ENCODE results near the gene ANKRD11. TPM values are rescaled to one million over a fixed set of nuclear protein-coding genes. Genes with fewer than 3 reads are reported as not detected.
"Not testable (repeated sequence)": the region's sequence is repeated elsewhere in the genome, so short reads cannot be mapped to it uniquely, and the experiment has no call there.

ANKRD11 gene
- polyA plus RNA-seq, 3 donors = 3.2 to 62.4 (median 5.4) TPM

DNA sequence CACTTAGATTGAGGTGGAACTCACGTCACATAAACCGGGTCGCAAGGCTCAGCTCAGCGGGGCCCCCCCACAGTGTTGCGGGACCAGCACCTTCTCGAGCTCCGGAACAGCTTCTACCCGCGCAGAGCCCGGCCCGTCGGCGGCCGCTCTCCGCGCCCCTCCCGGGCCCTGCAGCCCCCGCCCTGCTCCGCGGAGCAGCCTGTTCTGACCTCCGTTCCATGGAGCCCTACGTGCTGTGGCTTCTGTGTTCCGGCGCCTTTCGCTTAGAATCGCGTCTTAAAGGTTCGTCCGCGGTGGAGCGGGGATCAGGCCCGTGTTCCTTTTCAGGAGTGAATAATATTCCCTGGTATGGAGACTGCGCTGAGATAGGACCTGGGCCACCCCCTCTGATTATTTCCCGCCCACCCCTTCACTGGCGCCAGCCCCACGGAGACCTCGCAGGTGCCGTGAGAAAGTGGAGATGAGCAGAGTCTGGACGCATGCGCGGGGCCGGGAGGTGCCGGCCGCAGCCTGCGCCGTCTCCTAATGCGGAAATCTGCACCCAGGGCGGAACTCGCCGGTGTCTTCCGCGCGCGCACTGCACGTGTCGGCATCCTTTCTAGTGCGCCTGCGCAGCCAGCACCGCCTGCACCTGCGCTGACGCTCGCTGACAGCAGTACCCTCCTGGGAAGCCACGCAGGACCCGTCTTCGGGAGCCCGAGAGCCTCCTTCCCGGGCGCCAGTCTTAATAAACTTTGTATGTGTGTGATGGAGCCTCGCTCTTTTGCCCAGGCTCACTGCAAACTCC is 242.0 kb downstream of the ANKRD11 start:
- no peaks in the 10 kb centered on the region for H4K20me1 ChIP-seq (ENCODE audit: insufficient read depth, low read length)
- DNase-seq = no peak
- H3K9me3 Mint-ChIP-seq = peaks cover 9 to 34% (median 24%) of the 10 kb centered on the region in 7 donors
- no peaks in the 10 kb centered on the region for H3K79me2 ChIP-seq (ENCODE audit: insufficient read depth, low read length)
- H3K4me2 ChIP-seq (replicated peaks; ENCODE audit: extremely low read depth, low read length, poor library complexity, severe bottlenecking) = peak overlapping the region; percentile 82
- no peaks in the 10 kb centered on the region for H3K36me3 ChIP-seq (replicated peaks in 1 of 2; ENCODE audit: control insufficient read depth in 1 of 2, insufficient read depth in 2 of 2, low read length in 2 of 2)
- H3K27ac Mint-ChIP-seq = peak overlapping the region in 2 of 7 donors; percentile 13 to 58
- TF ChIP-seq CTCF (IDR thresholded peaks at IDR 0.05) = no peak
- peaks cover 7 to 18% of the 10 kb centered on the region in 2 donors for H3K4me1 ChIP-seq (ENCODE audit: control insufficient read depth in 1 of 2, insufficient read depth in 2 of 2, low read length in 2 of 2)
- H3K9me3 ChIP-seq (replicated peaks in 1 of 2; ENCODE audit: control insufficient read depth in 1 of 2, insufficient read depth in 1 of 2, low read length in 2 of 2) = peaks cover 18 to 24% of the 10 kb centered on the region in 2 donors
- H3K27ac ChIP-seq (ENCODE audit: low read depth in 1 of 2, low read length in 2 of 2) = no peak overlapping the region
- peaks cover 7% of the 10 kb centered on the region for H3K4me1 Mint-ChIP-seq
- peak overlapping the region; percentile 72 to 76 for H3K4me3 Mint-ChIP-seq
- intact Hi-C loops (cut with micrococcal nuclease) = no loop called here
- 55% methylated on average over 50 of the region's 69 CpGs for WGBS (ENCODE audit: insufficient coverage)
- peak overlapping the region in 2 of 3 experiments; percentile 30 to 68 for H3K4me3 ChIP-seq (replicated peaks in 1 of 3; ENCODE audit: low read depth in 2 of 3, low read length in 3 of 3)
- H2AFZ ChIP-seq (ENCODE audit: insufficient read depth, low read depth, low read length, poor library complexity, severe bottlenecking) = peak overlapping the region; percentile 29
- H3K9ac ChIP-seq (ENCODE audit: insufficient read depth, low read length, poor library complexity, severe bottlenecking) = no peak overlapping the region
- H3K27me3 ChIP-seq (ENCODE audit: control insufficient read depth in 2 of 2, insufficient read depth in 2 of 2, low read length in 2 of 2) = peaks cover 0 to 20% of the 10 kb centered on the region in 2 donors
- peaks cover 31 to 38% (median 36%) of the 10 kb centered on the region in 3 donors for H3K27me3 Mint-ChIP-seq (ENCODE audit: low read depth in 3 of 3)
- H3K36me3 Mint-ChIP-seq = no peaks in the 10 kb centered on the region

- WGBS (ENCODE audit: insufficient coverage) = 2% methylated on average over 43 of the region's 45 CpGs
- Histone ChIP-seq H3K4me3 (replicated peaks in 1 of 3; ENCODE audit: low read depth in 2 of 3, low read length in 3 of 3) (peak overlapping the region in 2 of 3 experiments; percentile 30 to 68), H3K27me3 (ENCODE audit: control insufficient read depth in 2 of 2, insufficient read depth in 2 of 2, low read length in 2 of 2) (peaks cover 0 to 20% of the 10 kb centered on the region in 2 donors), H2AFZ (ENCODE audit: insufficient read depth, low read depth, low read length, poor library complexity, severe bottlenecking) (peak overlapping the region; percentile 29), H3K4me2 (replicated peaks; ENCODE audit: extremely low read depth, low read length, poor library complexity, severe bottlenecking) (peak overlapping the region; percentile 82), H3K9me3 (replicated peaks in 1 of 2; ENCODE audit: control insufficient read depth in 1 of 2, insufficient read depth in 1 of 2, low read length in 2 of 2) (peaks cover 18 to 24% of the 10 kb centered on the region in 2 donors), H3K4me1 (ENCODE audit: control insufficient read depth in 1 of 2, insufficient read depth in 2 of 2, low read length in 2 of 2) (peaks cover 7 to 18% of the 10 kb centered on the region in 2 donors)
- DNase-seq = peak in 1 of 3 donors; percentile 25
- H3K27ac Mint-ChIP-seq = peak overlapping the region in 1 of 7 donors; percentile 58
- H3K9me3 Mint-ChIP-seq = peaks cover 9 to 34% (median 24%) of the 10 kb centered on the region in 7 donors
- peak overlapping the region; percentile 72 to 83 for H3K4me3 Mint-ChIP-seq
- not testable (repeated sequence) for H3K36me3 Mint-ChIP-seq; H3K4me1 Mint-ChIP-seq; H4K20me1 ChIP-seq (ENCODE audit: insufficient read depth, low read length); H3K27ac ChIP-seq (ENCODE audit: low read depth in 1 of 2, low read length in 2 of 2); H3K79me2 ChIP-seq (ENCODE audit: insufficient read depth, low read length); H3K9ac ChIP-seq (ENCODE audit: insufficient read depth, low read length, poor library complexity, severe bottlenecking); H3K36me3 ChIP-seq (replicated peaks in 1 of 2; ENCODE audit: control insufficient read depth in 1 of 2, insufficient read depth in 2 of 2, low read length in 2 of 2)
- H3K27me3 Mint-ChIP-seq (ENCODE audit: low read depth in 3 of 3) = peaks cover 27 to 39% (median 38%) of the 10 kb centered on the region in 3 donors
- intact Hi-C loops (cut with micrococcal nuclease) = loop anchor here in 1 of 2 donors (2.0 kb wide), 1 partner anchor 55 kb away; no protein-coding TSS in a partner anchor
Measured at GRCh38 chr16:89247734-89248075, 242.7 kb downstream of the ANKRD11 start.

All from CD14-positive monocyte (primary cell).